Endothelial cell of umbilical vein (primary cell): ENCODE results near the gene DENND1A. TPM values are rescaled to one million over a fixed set of nuclear protein-coding genes. Genes with fewer than 3 reads are reported as not detected.

Experiments
- BruUV-seq: library from RNA; stranded (reverse); fragments of 400-500 nt; replicated peaks from 2 replicates; lab custom pipeline; 2021; lab: Mats Ljungman, UMichigan
- CTCF ChIA-PET: fragments of 300-600, 350-600 bp; sonication (Branson Sonifier 250); formaldehyde crosslinking; loops from one replicate; lab custom pipeline; 2021; ENCODE audit warnings: antibody characterized with exemption, inconsistent platforms; lab: Charles Lee
- POLR2A ChIA-PET: fragments of 300-600, 350-600 bp; sonication (Branson Sonifier 250); formaldehyde crosslinking; loops from one replicate; lab custom pipeline; 2021; ENCODE audit warnings: antibody characterized with exemption, inconsistent platforms; lab: Charles Lee
- DNase-seq: peaks from one replicate; pipeline ENCODE4 v3.0.0-alpha.2; 2011; ENCODE audit warnings: low read depth, low spot score
- FAIRE-seq: peaks from 2 replicates; lab custom pipeline; 2011; peaks lifted over from hg19 to GRCh38; lab: Jason Lieb, UNC
- H2AFZ ChIP-seq: 2 replicates; pipeline ENCODE4 v1.6.0; 2012; ENCODE audit warnings: low read depth, low read length, control low read depth, inconsistent platforms
- H3K27ac ChIP-seq: 2 replicates; pipeline ENCODE4 v1.5.1; 2011; ENCODE audit warnings: low read depth, mild to moderate bottlenecking, control low read depth, low read length, moderate library complexity; ENCODE audit not compliant: insufficient read depth
- H3K27me3 ChIP-seq, 2 experiments: 2 replicates each; pipeline versions ENCODE4 v1.6.0 to v1.6.1; 2011; ENCODE audit warnings: low read length in 2 of 2, mixed read lengths in 1 of 2; ENCODE audit not compliant: control insufficient read depth in 2 of 2, insufficient read depth in 2 of 2
- H3K36me3 ChIP-seq, 2 experiments: 2 replicates in 1 of 2; 3 replicates in 1 of 2; pipeline ENCODE4 v1.5.1; 2011; ENCODE audit warnings: low read length in 2 of 2, mild to moderate bottlenecking in 1 of 2, moderate library complexity in 1 of 2; ENCODE audit not compliant: control insufficient read depth in 2 of 2, insufficient read depth in 2 of 2; ENCODE audit errors: extremely low read depth in 1 of 2
- H3K4me1 ChIP-seq: 3 replicates; pipeline ENCODE4 v1.5.1; 2011; ENCODE audit warnings: mild to moderate bottlenecking, low read length; ENCODE audit not compliant: control insufficient read depth, insufficient read depth; ENCODE audit errors: extremely low read depth
- H3K4me2 ChIP-seq: 2 replicates; pipeline ENCODE4 v1.6.1; 2011; ENCODE audit warnings: low read length, control low read depth, mixed read lengths; ENCODE audit not compliant: insufficient read depth
- H3K4me3 ChIP-seq, 3 experiments: fragments of 200-600 bp in 1 of 3; sonication (generic), shearing (Covaris generic) in 1 of 3; replicated peaks in 1 of 3; 2 replicates each; pipeline ENCODE4 v1.5.1; 2011 to 2016; ENCODE audit warnings: control low read depth in 3 of 3, low read length in 3 of 3, mild to moderate bottlenecking in 2 of 3, inconsistent platforms in 1 of 3, low read depth in 1 of 3, moderate library complexity in 1 of 3; ENCODE audit not compliant: insufficient read depth in 1 of 3
- H3K79me2 ChIP-seq: 2 replicates; pipeline ENCODE4 v1.6.0; 2012; ENCODE audit warnings: low read length, inconsistent platforms; ENCODE audit not compliant: control insufficient read depth, insufficient read depth
- H3K9ac ChIP-seq: replicated peaks from 2 replicates; pipeline ENCODE3; 2011; ENCODE audit warnings: low read length, control low read depth; ENCODE audit not compliant: insufficient read depth; ENCODE audit errors: extremely low read depth
- H3K9me1 ChIP-seq: replicated peaks from 3 replicates; pipeline ENCODE4 v1.6.0; 2011; ENCODE audit warnings: mild to moderate bottlenecking, low read length; ENCODE audit not compliant: control insufficient read depth, insufficient read depth; ENCODE audit errors: extremely low read depth
- H3K9me3 ChIP-seq: replicated peaks from 2 replicates; pipeline ENCODE4 v1.5.1; 2012; ENCODE audit warnings: low read length, inconsistent platforms; ENCODE audit not compliant: control insufficient read depth, insufficient read depth
- H4K20me1 ChIP-seq: replicated peaks from 2 replicates; pipeline ENCODE3; 2011; ENCODE audit warnings: mild to moderate bottlenecking, low read length; ENCODE audit not compliant: control insufficient read depth, insufficient read depth; ENCODE audit errors: extremely low read depth
- EZH2 ChIP-seq: IDR thresholded peaks from 2 replicates; pipeline ENCODE4 v1.6.1; 2012; ENCODE audit warnings: borderline replicate concordance, low read depth, mild to moderate bottlenecking, moderate library complexity, low read length, inconsistent platforms; ENCODE audit not compliant: severe bottlenecking
- FOS ChIP-seq: IDR thresholded peaks from 2 replicates; pipeline ENCODE4 v1.6.1; 2011; ENCODE audit warnings: mild to moderate bottlenecking, low read length, moderate library complexity, borderline replicate concordance; ENCODE audit not compliant: insufficient read depth
- GATA2 ChIP-seq: IDR thresholded peaks from 2 replicates; pipeline ENCODE4 v1.7.0; 2011; ENCODE audit warnings: low read depth, mild to moderate bottlenecking, moderate library complexity, mixed read lengths, low read length; ENCODE audit not compliant: insufficient read length, insufficient read depth
- JUN ChIP-seq: IDR thresholded peaks from 2 replicates; pipeline ENCODE4 v1.6.1; 2011; ENCODE audit warnings: borderline replicate concordance, low read depth; ENCODE audit not compliant: insufficient read length, insufficient read depth
- MYC ChIP-seq: IDR thresholded peaks from one replicate; pipeline ENCODE4 v1.6.1; 2011; ENCODE audit warnings: mild to moderate bottlenecking, low read depth, low read length
- POLR2A ChIP-seq: IDR thresholded peaks from 2 replicates; pipeline ENCODE4 v1.6.1; 2012; ENCODE audit warnings: low read depth, mild to moderate bottlenecking, control low read depth, low read length
- POLR2AphosphoS5 ChIP-seq: IDR thresholded peaks from 2 replicates; pipeline ENCODE4 v1.6.1; 2012; ENCODE audit warnings: low read depth, mild to moderate bottlenecking, control low read depth, low read length, moderate library complexity; ENCODE audit not compliant: insufficient read depth
- dilution Hi-C: fragments of 300-500 bp; cut with MboI; formaldehyde crosslinking; loops from one replicate; pipeline ENCODE4 v1.15.0; 2019; ENCODE audit warnings: low sequenced_read_pairs; ENCODE audit not compliant: extremely low pct_ligation_motif_present
- intact Hi-C: fragments of 100-400 bp; cut with micrococcal nuclease; formaldehyde crosslinking; loops from one replicate; pipeline ENCODE4 v1.10.0; 2022
- polyA plus RNA-seq, 4 experiments: library from polyadenylated mRNA; depleted of rRNA in 3 of 4; stranded (reverse) in 3 of 4; unstranded in 1 of 4; fragments of >200 nt; gene quantifications; 2 replicates each; pipeline versions ENCODE4 v1.2.1 to v1.2.3, GENCODE V29; 2011 to 2012; ENCODE audit warnings: missing spikeins in 1 of 4
- total RNA-seq: library from RNA; stranded (reverse); gene quantifications from 2 replicates; pipeline ENCODE4 v1.2.3, GENCODE V29; 2021
- TF ChIP-seq, protein P1 (sequence below), 2 donors: IDR thresholded peaks; 1 replicate in 1 of 2; 2 replicates in 1 of 2; pipeline ENCODE4 v1.5.1; 2011; ENCODE audit warnings: low read length in 2 of 2, mild to moderate bottlenecking in 2 of 2, moderate library complexity in 2 of 2, control low read depth in 1 of 2, inconsistent platforms in 1 of 2, low read depth in 1 of 2; ENCODE audit not compliant: insufficient read depth in 1 of 2; ENCODE audit errors: extremely low read depth in 1 of 2
- TF ChIP-seq, protein P2 (sequence below): IDR thresholded peaks from 2 replicates; pipeline ENCODE4 v1.6.1; 2011; ENCODE audit not compliant: insufficient read depth, insufficient read length

Gene DENND1A
- total and polyA plus RNA-seq, 2 donors (not counting 3 experiments of a cell fraction or from before 2014, with no cell fraction given): 18.5 to 24.5 TPM

DNA sequence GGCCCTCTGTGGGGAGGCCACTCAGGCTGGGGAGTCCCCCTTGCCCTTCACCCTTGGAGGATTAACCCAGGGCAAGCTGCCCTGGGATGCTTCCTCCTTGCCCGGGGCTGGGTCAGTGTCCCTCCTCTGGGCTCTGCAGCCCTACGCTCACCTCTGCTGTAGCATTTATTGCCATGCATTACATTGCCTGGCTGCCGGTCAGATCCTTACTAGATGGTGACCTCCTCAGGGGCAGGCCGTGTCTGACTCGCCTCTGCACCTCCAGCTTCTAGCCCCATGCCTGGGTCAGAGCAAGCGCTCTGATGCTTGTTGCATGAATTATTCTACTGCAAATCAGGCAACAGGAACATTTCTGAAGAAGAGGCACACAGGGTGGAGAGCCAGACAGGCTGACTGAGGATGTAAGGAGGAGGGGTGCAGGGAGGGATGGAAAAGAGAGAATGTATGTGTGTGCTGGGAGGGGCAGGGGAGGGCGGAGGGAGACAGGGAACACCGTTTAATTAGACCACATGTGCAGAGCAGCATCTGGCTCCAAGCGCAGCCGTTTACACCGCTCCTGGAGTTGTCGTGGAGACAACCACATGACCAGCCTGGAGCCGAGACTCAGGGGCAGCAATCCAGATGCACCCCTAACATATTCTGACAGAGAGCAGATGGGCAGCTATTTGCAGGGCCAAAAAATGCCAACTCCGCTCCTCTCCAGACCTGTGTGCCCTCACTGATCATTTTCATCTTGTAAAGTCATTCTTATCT lies 456.9 kb downstream of the DENND1A start:
- H3K27ac ChIP-seq: no peak overlapping the region
- H3K9ac ChIP-seq: no peak overlapping the region
- no peaks in the 10 kb centered on the region for H3K9me1 ChIP-seq
- no peak overlapping the region for H2AFZ ChIP-seq
- intact Hi-C loops: no loop called here
- no TSS peak for BruUV-seq
- H3K4me2 ChIP-seq: no peak overlapping the region
- H4K20me1 ChIP-seq: no peaks in the 10 kb centered on the region
- dilution Hi-C loops: no loop called here
- POLR2A ChIA-PET: interaction anchor here (0.6 kb wide), 1 partner anchor 16 kb away, joined by 3 read pairs; no protein-coding TSS in a partner anchor
- H3K36me3 ChIP-seq: no peaks in the 10 kb centered on the region
- FAIRE-seq (no peak), DNase-seq (no peak)
- CTCF ChIA-PET: interaction anchor here (0.6 kb wide), 1 partner anchor 152 kb away, joined by 3 read pairs; no protein-coding TSS in a partner anchor
- H3K27me3 ChIP-seq: no peaks in the 10 kb centered on the region
- H3K9me3 ChIP-seq: no peaks in the 10 kb centered on the region
- H3K79me2 ChIP-seq: no peaks in the 10 kb centered on the region
- no peaks in the 10 kb centered on the region for H3K4me1 ChIP-seq
- H3K4me3 ChIP-seq: no peak overlapping the region
- TF ChIP-seq, protein P1, sequence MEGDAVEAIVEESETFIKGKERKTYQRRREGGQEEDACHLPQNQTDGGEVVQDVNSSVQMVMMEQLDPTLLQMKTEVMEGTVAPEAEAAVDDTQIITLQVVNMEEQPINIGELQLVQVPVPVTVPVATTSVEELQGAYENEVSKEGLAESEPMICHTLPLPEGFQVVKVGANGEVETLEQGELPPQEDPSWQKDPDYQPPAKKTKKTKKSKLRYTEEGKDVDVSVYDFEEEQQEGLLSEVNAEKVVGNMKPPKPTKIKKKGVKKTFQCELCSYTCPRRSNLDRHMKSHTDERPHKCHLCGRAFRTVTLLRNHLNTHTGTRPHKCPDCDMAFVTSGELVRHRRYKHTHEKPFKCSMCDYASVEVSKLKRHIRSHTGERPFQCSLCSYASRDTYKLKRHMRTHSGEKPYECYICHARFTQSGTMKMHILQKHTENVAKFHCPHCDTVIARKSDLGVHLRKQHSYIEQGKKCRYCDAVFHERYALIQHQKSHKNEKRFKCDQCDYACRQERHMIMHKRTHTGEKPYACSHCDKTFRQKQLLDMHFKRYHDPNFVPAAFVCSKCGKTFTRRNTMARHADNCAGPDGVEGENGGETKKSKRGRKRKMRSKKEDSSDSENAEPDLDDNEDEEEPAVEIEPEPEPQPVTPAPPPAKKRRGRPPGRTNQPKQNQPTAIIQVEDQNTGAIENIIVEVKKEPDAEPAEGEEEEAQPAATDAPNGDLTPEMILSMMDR (IDR thresholded peaks at IDR 0.05; ENCODE audit: extremely low read depth in 1 of 2, insufficient read depth in 1 of 2, low read depth in 1 of 2, low read length in 2 of 2): no peak
- TF ChIP-seq GATA2: no peak
- no peak for TF ChIP-seq EZH2
- no peak for TF ChIP-seq POLR2A
- TF ChIP-seq FOS: no peak
- TF ChIP-seq, protein P2, sequence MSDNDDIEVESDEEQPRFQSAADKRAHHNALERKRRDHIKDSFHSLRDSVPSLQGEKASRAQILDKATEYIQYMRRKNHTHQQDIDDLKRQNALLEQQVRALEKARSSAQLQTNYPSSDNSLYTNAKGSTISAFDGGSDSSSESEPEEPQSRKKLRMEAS: no peak
- TF ChIP-seq JUN: no peak
- TF ChIP-seq MYC: no peak
- no peak for TF ChIP-seq POLR2AphosphoS5
